HepG2 (cell line): ENCODE results near the gene TAOK3. TPM values are rescaled to one million over a fixed set of nuclear protein-coding genes. Genes with fewer than 3 reads are reported as not detected.

Experiments
- FIP1L1 ChIP-seq: fragments of 200-400 bp; formaldehyde crosslinking; IDR thresholded peaks from 2 replicates; pipeline ENCODE4 v1.6.1; 2018; ENCODE audit warnings: low read depth, mild to moderate bottlenecking, low read length, moderate library complexity, borderline replicate concordance; ENCODE audit not compliant: insufficient read depth
- HNRNPLL ChIP-seq: fragments of 200-400 bp; formaldehyde crosslinking; IDR thresholded peaks from 2 replicates; pipeline ENCODE4 v1.6.1; 2017; ENCODE audit warnings: mild to moderate bottlenecking, low read depth, low read length; ENCODE audit not compliant: poor library complexity, severe bottlenecking
- IRF2 ChIP-seq: IDR thresholded peaks from 2 replicates; pipeline ENCODE4 v1.6.1; 2018; ENCODE audit warnings: missing genetic modification reagents, missing compliant biosample characterization
- ISL2 ChIP-seq: sonication (generic); formaldehyde crosslinking; IDR thresholded peaks from 2 replicates; pipeline ENCODE4 v1.5.0; 2020; ENCODE audit warnings: missing genetic modification reagents
- MED13 ChIP-seq: sonication (generic); formaldehyde crosslinking; IDR thresholded peaks from 2 replicates; pipeline ENCODE4 v1.5.0; 2020; ENCODE audit warnings: missing genetic modification reagents
- NR2F2 ChIP-seq: IDR thresholded peaks from 2 replicates; pipeline ENCODE4 v1.6.1; 2012; ENCODE audit warnings: low read depth, inconsistent platforms, borderline replicate concordance
- SSRP1 ChIP-seq: IDR thresholded peaks from 2 replicates; pipeline ENCODE4 v1.6.1; 2016; ENCODE audit warnings: control low read depth
- ZFAT ChIP-seq: sonication (generic); formaldehyde crosslinking; conservative IDR thresholded peaks from 2 replicates; pipeline ENCODE4 v1.8.1; 2023; ENCODE audit warnings: missing genetic modification reagents, inconsistent platforms
- ZFP36 ChIP-seq: fragments of 150-350 bp; IDR thresholded peaks from 2 replicates; pipeline ENCODE4 v1.6.1; 2018; ENCODE audit warnings: borderline replicate concordance, low read length, low read depth; ENCODE audit not compliant: partially characterized antibody
- ZFX ChIP-seq: sonication (generic); formaldehyde crosslinking; IDR thresholded peaks from 2 replicates; pipeline ENCODE4 v1.4.0; 2020; ENCODE audit warnings: mild to moderate bottlenecking, low read depth, missing genetic modification reagents, moderate library complexity
- ZNF343 ChIP-seq: sonication (generic); formaldehyde crosslinking; IDR thresholded peaks from 2 replicates; pipeline ENCODE4 v1.4.0; 2020; ENCODE audit warnings: mild to moderate bottlenecking, missing genetic modification reagents
- ZNF569 ChIP-seq: sonication (generic); formaldehyde crosslinking; IDR thresholded peaks from 2 replicates; pipeline ENCODE4 v1.5.0; 2020; ENCODE audit warnings: mild to moderate bottlenecking, missing genetic modification reagents, moderate library complexity, borderline replicate concordance
- ZNF570 ChIP-seq: sonication (generic); formaldehyde crosslinking; IDR thresholded peaks from 2 replicates; pipeline ENCODE4 v1.4.0; 2020; ENCODE audit warnings: mild to moderate bottlenecking, missing genetic modification reagents, borderline replicate concordance
- polyA plus RNA-seq, 8 experiments: library from polyadenylated mRNA; depleted of rRNA in 3 of 8; stranded (reverse) in 7 of 8; unstranded in 1 of 8; fragments of >200 nt; fragmentation: Illumina TruSeq in 4 of 8; extraction: Trizol in 4 of 8; gene quantifications; 2 replicates each; pipeline versions ENCODE4 v1.2.1 to v1.2.3, GENCODE V29; 2011 to 2016; ENCODE audit warnings: low read depth in 4 of 8, missing spikeins in 1 of 8, mixed read lengths in 1 of 8; ENCODE audit not compliant: insufficient read depth in 1 of 8
- total RNA-seq, 5 experiments: library from RNA; depleted of rRNA; stranded (reverse); fragments of >200 nt; fragmentation: Illumina TruSeq; extraction: Trizol; gene quantifications; 2 replicates each; pipeline ENCODE4 v1.2.3, GENCODE V29; 2016; ENCODE audit warnings: low read depth in 1 of 5
- TF ChIP-seq, protein P1 (sequence below): IDR thresholded peaks from 2 replicates; pipeline ENCODE4 v1.4.0; 2020; ENCODE audit warnings: mild to moderate bottlenecking, missing genetic modification reagents
- TF ChIP-seq, protein P2 (sequence below): sonication (generic); formaldehyde crosslinking; IDR thresholded peaks from one replicate; pipeline ENCODE4 v1.5.1; 2020; ENCODE audit warnings: mild to moderate bottlenecking, missing genetic modification reagents; ENCODE audit errors: not compliant biosample characterization
- TF ChIP-seq, protein P3 (sequence below): IDR thresholded peaks from 2 replicates; pipeline ENCODE4 v1.6.1; 2018; ENCODE audit warnings: missing genetic modification reagents, mild to moderate bottlenecking, missing compliant biosample characterization

TAOK3 gene
- total and polyA plus RNA-seq, 2 of the 13 experiments (the other 11 are each of a cell fraction or from before 2014, with no cell fraction given): 10.4 to 12.3 TPM

DNA sequence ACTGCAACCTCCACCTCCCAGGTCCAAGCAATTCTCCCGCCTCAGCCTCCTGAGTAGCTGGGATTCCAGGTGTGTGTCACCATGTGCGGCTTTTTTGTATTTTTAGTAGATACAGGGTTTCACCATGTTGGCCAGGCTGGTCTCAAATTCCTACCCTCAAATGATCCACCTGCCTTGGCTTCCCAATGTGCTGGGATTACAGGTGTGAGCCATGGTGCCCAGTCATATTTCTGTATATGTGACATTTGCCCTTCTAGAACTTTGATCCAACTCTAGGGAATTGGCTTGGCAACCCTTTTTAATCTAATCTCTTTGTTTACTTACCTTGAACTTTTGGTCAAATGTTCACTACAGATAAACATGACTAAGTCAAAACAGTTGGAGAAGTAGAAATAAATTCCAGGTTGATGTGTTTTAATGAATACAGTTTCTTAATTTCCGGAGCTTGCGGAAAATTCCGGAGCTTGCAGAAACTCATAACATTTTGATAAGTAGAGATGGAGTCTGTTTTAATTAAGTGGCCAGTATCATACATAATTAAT lies 248.3 kb downstream of the TAOK3 start (continued):
- TF ChIP-seq HNRNPLL (no peak), ISL2 (CRISPR knock-in tag) (peak; percentile 78), ZFP36 (no peak), ZFX (CRISPR knock-in tag) (no peak), FIP1L1 (no peak), ZNF343 (CRISPR knock-in tag) (no peak), NR2F2 (peak; percentile 94), SSRP1 (CRISPR knock-in tag) (no peak), IRF2 (CRISPR knock-in tag) (peak; percentile 41; the same call in 1 of the 2 replicates), MED13 (CRISPR knock-in tag) (0 out of 2 replicates have a peak, but pooled peaks have one; percentile 55), ZNF569 (CRISPR knock-in tag) (no peak), ZFAT (CRISPR knock-in tag) (no peak), ZNF570 (CRISPR knock-in tag) (no peak)
- TF ChIP-seq, protein P1, sequence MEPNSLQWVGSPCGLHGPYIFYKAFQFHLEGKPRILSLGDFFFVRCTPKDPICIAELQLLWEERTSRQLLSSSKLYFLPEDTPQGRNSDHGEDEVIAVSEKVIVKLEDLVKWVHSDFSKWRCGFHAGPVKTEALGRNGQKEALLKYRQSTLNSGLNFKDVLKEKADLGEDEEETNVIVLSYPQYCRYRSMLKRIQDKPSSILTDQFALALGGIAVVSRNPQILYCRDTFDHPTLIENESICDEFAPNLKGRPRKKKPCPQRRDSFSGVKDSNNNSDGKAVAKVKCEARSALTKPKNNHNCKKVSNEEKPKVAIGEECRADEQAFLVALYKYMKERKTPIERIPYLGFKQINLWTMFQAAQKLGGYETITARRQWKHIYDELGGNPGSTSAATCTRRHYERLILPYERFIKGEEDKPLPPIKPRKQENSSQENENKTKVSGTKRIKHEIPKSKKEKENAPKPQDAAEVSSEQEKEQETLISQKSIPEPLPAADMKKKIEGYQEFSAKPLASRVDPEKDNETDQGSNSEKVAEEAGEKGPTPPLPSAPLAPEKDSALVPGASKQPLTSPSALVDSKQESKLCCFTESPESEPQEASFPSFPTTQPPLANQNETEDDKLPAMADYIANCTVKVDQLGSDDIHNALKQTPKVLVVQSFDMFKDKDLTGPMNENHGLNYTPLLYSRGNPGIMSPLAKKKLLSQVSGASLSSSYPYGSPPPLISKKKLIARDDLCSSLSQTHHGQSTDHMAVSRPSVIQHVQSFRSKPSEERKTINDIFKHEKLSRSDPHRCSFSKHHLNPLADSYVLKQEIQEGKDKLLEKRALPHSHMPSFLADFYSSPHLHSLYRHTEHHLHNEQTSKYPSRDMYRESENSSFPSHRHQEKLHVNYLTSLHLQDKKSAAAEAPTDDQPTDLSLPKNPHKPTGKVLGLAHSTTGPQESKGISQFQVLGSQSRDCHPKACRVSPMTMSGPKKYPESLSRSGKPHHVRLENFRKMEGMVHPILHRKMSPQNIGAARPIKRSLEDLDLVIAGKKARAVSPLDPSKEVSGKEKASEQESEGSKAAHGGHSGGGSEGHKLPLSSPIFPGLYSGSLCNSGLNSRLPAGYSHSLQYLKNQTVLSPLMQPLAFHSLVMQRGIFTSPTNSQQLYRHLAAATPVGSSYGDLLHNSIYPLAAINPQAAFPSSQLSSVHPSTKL (CRISPR knock-in tag): peak; percentile 87; the same call in 1 of the 2 replicates
- TF ChIP-seq, protein P2, sequence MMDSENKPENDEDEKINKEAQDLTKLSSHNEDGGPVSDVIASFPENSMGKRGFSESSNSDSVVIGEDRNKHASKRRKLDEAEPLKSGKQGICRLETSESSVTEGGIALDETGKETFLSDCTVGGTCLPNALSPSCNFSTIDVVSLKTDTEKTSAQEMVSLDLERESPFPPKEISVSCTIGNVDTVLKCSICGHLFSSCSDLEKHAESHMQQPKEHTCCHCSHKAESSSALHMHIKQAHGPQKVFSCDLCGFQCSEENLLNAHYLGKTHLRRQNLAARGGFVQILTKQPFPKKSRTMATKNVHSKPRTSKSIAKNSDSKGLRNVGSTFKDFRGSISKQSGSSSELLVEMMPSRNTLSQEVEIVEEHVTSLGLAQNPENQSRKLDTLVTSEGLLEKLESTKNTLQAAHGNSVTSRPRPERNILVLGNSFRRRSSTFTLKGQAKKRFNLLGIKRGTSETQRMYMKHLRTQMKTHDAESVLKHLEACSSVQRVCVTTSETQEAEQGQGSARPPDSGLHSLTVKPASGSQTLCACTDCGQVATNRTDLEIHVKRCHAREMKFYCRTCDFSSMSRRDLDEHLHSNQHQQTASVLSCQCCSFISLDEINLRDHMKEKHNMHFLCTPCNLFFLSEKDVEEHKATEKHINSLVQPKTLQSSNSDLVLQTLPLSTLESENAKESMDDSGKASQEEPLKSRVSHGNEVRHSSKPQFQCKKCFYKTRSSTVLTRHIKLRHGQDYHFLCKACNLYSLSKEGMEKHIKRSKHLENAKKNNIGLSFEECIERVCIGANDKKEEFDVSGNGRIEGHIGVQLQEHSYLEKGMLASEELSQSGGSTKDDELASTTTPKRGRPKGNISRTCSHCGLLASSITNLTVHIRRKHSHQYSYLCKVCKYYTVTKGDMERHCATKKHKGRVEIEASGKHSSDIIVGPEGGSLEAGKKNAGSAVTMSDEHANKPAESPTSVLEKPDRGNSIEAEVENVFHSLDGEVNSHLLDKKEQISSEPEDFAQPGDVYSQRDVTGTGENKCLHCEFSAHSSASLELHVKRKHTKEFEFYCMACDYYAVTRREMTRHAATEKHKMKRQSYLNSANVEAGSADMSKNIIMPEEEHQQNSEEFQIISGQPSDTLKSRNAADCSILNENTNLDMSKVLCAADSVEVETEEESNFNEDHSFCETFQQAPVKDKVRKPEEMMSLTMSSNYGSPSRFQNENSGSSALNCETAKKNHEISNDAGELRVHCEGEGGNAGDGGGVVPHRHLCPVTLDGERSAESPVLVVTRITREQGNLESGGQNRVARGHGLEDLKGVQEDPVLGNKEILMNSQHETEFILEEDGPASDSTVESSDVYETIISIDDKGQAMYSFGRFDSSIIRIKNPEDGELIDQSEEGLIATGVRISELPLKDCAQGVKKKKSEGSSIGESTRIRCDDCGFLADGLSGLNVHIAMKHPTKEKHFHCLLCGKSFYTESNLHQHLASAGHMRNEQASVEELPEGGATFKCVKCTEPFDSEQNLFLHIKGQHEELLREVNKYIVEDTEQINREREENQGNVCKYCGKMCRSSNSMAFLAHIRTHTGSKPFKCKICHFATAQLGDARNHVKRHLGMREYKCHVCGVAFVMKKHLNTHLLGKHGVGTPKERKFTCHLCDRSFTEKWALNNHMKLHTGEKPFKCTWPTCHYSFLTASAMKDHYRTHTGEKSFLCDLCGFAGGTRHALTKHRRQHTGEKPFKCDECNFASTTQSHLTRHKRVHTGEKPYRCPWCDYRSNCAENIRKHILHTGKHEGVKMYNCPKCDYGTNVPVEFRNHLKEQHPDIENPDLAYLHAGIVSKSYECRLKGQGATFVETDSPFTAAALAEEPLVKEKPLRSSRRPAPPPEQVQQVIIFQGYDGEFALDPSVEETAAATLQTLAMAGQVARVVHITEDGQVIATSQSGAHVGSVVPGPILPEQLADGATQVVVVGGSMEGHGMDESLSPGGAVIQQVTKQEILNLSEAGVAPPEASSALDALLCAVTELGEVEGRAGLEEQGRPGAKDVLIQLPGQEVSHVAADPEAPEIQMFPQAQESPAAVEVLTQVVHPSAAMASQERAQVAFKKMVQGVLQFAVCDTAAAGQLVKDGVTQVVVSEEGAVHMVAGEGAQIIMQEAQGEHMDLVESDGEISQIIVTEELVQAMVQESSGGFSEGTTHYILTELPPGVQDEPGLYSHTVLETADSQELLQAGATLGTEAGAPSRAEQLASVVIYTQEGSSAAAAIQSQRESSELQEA (CRISPR knock-in tag): no peak
- TF ChIP-seq, protein P3, sequence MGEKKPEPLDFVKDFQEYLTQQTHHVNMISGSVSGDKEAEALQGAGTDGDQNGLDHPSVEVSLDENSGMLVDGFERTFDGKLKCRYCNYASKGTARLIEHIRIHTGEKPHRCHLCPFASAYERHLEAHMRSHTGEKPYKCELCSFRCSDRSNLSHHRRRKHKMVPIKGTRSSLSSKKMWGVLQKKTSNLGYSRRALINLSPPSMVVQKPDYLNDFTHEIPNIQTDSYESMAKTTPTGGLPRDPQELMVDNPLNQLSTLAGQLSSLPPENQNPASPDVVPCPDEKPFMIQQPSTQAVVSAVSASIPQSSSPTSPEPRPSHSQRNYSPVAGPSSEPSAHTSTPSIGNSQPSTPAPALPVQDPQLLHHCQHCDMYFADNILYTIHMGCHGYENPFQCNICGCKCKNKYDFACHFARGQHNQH (CRISPR knock-in tag): peak; percentile 24; the same call in 1 of the 2 replicates
